Inferior parietal cortex (tissue), 1 donor: ENCODE measurements around the gene CHCT1.
A peak's percentile ranks its signal among the peaks of the same experiment; 100 is the strongest.

Experiments used
- DNase-seq: peaks from one replicate; pipeline ENCODE4 v3.0.0-alpha.2; 2016; ENCODE audit errors: extremely low spot score

CHCT1 gene

GRCh38 chr17:60442271-60443173 is 20.2 kb downstream of the CHCT1 start:
- peak; percentile 62 for DNase-seq

GRCh38 chr17:60443713-60444112 is 21.4 kb downstream of the CHCT1 start:
- DNase-seq, result no peak

DNA sequence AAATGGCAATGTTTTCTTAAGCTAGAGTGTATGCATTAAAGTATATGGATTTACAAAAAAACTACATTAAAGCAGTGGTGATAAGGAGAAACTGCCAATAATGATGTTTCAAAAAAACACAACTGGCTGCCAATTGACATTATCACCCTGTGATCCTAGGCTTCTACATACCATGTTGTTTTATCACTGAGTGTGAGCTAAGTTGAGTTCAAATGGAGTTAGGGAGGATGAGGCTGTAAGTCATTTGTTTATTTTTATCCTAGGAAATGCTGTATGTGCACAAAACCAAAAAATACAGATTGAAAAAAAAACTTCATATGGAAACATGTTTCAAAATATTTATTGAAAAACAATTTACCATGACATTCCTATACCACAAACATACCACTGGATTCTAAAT is 22.9 kb downstream of the CHCT1 start:
- no peak for DNase-seq

DNA sequence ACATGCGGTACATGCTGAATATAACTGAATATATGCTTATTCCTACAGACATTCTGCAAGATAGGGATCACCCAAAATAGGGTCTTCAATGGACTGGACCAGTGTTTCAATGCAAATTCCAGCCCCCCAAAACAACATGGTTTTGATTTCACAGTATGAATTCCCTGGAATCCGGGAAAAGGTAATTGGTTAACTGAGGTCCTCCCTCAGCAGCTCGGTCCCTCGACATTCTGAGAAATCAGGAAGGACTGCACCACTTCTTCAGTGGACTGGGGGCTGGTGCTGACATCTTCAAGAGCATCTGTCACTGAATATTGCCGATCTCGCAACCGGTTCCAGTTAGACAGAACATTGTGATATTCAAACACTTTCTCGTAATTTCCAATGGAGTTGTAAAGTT is 25.1 kb downstream of the CHCT1 start:
- no peak for DNase-seq

GRCh38 chr17:60451071-60451470 is 28.8 kb downstream of the CHCT1 start:
- no peak for DNase-seq

DNA sequence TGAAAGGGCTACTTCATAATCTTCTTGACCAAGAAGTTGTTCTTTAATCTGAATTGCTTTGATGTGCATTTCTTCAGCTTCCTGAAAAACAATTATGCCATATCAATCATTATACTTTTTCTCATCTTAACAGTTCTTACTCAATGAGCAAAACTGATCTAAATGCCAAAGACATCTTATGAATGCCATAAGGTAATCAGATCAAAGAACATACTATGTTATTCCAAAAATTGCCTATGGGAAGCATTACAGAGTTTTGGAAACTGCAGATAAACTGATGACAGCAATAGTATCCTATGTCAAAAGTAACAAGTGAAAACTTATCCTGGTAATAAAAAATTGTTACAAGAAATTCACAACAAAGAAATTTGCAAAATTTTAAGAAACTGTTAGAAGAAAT is 29.7 kb downstream of the CHCT1 start:
- no peak for DNase-seq

DNA sequence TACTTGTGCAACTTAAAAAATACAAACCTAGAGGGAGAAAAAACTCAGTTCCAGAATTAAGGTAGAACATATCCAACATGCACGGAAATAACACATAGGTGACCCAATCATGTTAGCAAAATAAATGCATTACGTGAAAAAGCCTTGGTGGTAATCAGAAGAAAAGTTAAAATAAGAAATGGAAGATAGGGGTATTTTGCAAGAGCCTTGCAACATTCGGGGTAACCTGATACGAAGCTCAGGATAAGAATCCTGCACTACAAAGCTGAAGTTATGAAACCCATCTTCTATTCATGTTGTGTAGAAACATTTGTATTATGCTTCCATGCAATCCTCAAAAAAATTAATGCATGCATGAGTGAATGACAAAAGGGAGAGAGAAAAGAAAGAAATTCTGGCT is 33.1 kb downstream of the CHCT1 start:
- DNase-seq, result no peak

DNA sequence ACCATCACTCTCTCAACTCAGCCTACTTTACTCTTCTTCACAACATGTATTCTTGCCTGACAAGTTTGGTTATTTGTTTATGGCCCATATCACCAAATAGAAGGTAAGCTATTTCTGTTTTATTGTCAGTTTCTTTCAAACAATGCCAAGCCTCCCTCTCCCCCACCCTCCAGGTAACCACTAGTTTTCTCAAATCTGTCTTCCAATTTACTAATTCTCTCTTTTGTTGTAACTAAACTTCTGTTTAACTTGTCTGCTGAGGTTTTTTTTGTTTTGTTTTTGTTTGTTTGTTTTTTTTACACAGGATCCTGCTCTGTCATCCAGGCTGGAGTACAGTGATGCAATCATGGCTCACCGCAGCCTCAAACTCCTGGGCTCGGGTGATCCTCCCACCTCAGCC is 34.9 kb downstream of the CHCT1 start:
- no peak for DNase-seq

- DNase-seq, result no peak
Observed at GRCh38 chr17:60461584-60461983, 39.3 kb downstream of the CHCT1 start.

- DNase-seq, result no peak
Observed at GRCh38 chr17:60463157-60463835, 41.0 kb downstream of the CHCT1 start.

DNA sequence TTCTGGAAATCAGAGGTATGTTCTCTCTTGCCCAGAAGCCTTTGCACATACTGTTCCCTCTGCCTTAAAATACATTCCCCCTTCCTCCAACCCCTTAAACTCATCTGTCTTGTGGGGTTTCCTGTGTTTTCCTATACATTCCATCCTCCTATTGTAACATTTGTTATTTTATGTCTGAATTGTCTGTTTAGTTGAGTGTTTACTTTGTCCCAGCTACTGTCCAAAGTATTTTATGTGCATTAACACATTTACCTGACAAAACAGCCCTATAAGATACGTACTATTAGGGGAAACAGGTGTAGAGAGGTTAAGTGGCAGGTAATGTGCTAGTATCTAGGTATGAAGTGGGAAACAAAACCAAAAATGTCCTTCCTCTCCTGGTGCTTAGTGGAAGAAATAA is 42.1 kb downstream of the CHCT1 start:
- no peak for DNase-seq

DNA sequence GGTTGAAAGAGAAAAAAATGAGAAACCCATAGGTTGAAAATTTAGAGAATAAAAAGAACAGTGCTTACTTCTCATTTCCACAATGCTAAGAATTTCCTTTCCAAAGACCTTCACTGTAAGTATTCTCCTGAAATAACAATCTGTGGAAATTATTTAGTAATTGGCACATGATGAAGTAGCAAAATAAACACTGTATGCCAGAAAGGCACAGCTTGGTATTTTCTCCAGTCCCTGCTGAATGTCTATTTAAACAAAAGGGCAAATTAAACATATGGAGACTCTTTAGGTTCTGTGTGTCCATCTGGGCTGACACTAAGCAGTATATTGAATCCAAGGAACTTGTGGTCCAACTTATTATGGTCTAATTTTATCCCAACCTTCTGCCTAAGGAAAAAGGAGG is 46.1 kb downstream of the CHCT1 start:
- DNase-seq, result no peak

- no peak for DNase-seq
Observed at GRCh38 chr17:60471451-60471850, 49.2 kb downstream of the CHCT1 start.

DNA sequence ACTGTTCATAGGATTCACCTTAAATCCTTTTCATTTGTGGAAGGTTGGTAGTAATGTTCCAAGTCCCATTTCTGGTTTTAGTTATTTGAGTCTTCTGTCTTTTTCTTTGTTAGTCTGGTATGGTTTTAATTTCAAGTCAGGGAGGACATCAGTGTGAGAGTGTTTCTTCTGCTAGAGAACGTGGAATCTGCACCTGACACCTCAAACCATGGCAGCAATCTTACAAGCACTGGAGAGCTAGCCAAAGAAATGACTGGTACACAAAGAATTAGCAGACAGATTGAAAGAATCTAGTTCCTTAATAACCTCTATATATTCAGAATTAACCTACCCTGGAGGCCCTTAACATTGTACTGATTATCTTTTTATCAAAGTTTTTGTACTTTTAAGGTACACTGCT is 50.2 kb downstream of the CHCT1 start:
- DNase-seq, result no peak

- no peak for DNase-seq
Observed at GRCh38 chr17:60473788-60474187, 51.5 kb downstream of the CHCT1 start.
